Lung (tissue), 12 donors: Measurements from ENCODE around the gene PICK1. TPM values are rescaled to one million over a fixed set of nuclear protein-coding genes. Genes with fewer than 3 reads are reported as not detected.

Experiments used
- ATAC-seq: fragments of 200-7000 bp; cut with Tn5 transposase; one replicate; pipeline ENCODE4 v1.9.1; 2020; ENCODE audit warnings: moderate number of reproducible peaks; ENCODE audit not compliant: insufficient read depth, low FRiP score
- DNase-seq, 3 donors: peaks; one replicate each; pipeline ENCODE4 v3.0.0-alpha.2; 2013 to 2017
- H3K27ac ChIP-seq, 2 donors: one replicate each; pipeline ENCODE4 v1.5.1; 2013; ENCODE audit warnings: mild to moderate bottlenecking in 2 of 2, moderate library complexity in 2 of 2, control low read depth in 1 of 2, inconsistent platforms in 1 of 2, low read depth in 1 of 2, low read length in 1 of 2
- H3K27me3 ChIP-seq, 3 donors: one replicate each; pipeline ENCODE4 v1.5.1; 2013; ENCODE audit warnings: low read length in 2 of 3; ENCODE audit not compliant: control insufficient read depth in 3 of 3, insufficient read depth in 3 of 3
- H3K36me3 ChIP-seq, 4 donors: one replicate each; pipeline ENCODE4 v1.5.1; 2013; ENCODE audit warnings: low read length in 4 of 4, mild to moderate bottlenecking in 1 of 4, moderate library complexity in 1 of 4; ENCODE audit not compliant: control insufficient read depth in 4 of 4, insufficient read depth in 4 of 4
- H3K4me1 ChIP-seq, 5 donors: one replicate each; pipeline ENCODE4 v1.5.1; 2013; ENCODE audit warnings: low read length in 5 of 5, mild to moderate bottlenecking in 2 of 5, moderate library complexity in 1 of 5; ENCODE audit not compliant: control insufficient read depth in 5 of 5, insufficient read depth in 5 of 5
- H3K4me3 ChIP-seq: one replicate; pipeline ENCODE4 v1.5.1; 2013; ENCODE audit warnings: mild to moderate bottlenecking, control low read depth, moderate library complexity
- H3K9ac ChIP-seq, 2 donors: one replicate each; pipeline ENCODE4 v1.5.1; 2013; ENCODE audit warnings: low read length in 2 of 2, control low read depth in 1 of 2; ENCODE audit not compliant: insufficient read depth in 1 of 2
- H3K9me3 ChIP-seq, 4 donors: one replicate each; pipeline ENCODE4 v1.5.1; 2013; ENCODE audit warnings: low read length in 3 of 4, mild to moderate bottlenecking in 1 of 4, moderate library complexity in 1 of 4; ENCODE audit not compliant: control insufficient read depth in 4 of 4, insufficient read depth in 3 of 4
- WGBS, 2 donors: extraction: QIAGEN DNeasy Blood & Tissue Kit; methylation state at CpG; one replicate each; pipeline ENCODE4 v1.1.7; 2013; 5-methylcytosine and 5-hydroxymethylcytosine counted together
- polyA plus RNA-seq, 2 donors: library from polyadenylated mRNA; stranded (reverse); fragments of 200-250 nt; gene quantifications; one replicate each; pipeline ENCODE4 v1.2.1, GENCODE V29; 2013
- total RNA-seq, 2 donors: library from RNA; depleted of rRNA in 1 of 2; stranded (reverse); fragments of >200 nt in 1 of 2; gene quantifications; one replicate each; pipeline ENCODE4 v1.2.1, GENCODE V29; 2014 to 2021
- TF ChIP-seq, protein P1 (sequence below): IDR thresholded peaks from 2 replicates; pipeline ENCODE4 v1.5.1; 2012; ENCODE audit warnings: mild to moderate bottlenecking; ENCODE audit errors: control extremely low read depth, extremely low read depth
- donor health status: control.
- donor health status: control.
- donor health status: Bipolar disorder and iron deficiency.
- donor health status: healthy.
- donor health status: DM: yes; HTN: yes; CAD: no.

PICK1 gene
- total and polyA plus RNA-seq, 4 donors: 32.4 to 45.6 (median 37.3) TPM

DNA sequence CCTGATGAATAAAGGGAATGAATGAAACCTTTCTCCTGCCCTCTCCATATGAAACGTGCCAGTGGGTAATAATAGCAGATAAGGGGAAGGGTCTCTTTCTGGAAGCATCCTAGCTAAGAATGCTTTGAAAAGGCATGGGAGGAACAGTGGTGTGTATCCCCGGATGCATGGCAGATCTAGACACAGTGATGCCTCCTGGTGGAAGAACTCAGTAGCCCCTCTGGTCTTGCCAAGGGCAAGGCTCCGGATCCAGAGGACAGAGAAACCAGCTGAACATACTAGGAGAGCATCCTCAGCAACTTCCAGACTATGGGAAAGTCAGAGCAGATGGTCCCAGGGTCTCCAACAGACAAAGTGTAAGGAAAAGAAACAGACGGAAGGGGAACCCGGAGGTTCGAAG is 46.9 kb downstream of the PICK1 start:
- DNase-seq (no peak), ATAC-seq (no peak)
- Histone ChIP-seq H3K4me3 (no peak overlapping the region), H3K4me1 (peaks cover 0 to 6% (median 0%) of the 10 kb centered on the region in 5 donors), H3K36me3 (peaks cover 0 to 2% (median 0%) of the 10 kb centered on the region in 4 donors), H3K9ac (no peak overlapping the region), H3K27ac (no peak overlapping the region), H3K27me3 (no peaks in the 10 kb centered on the region), H3K9me3 (no peaks in the 10 kb centered on the region)
- 86 to 92% methylated on average over 6 of the region's 6 CpGs for WGBS, 2 donors
- TF ChIP-seq, protein P1, sequence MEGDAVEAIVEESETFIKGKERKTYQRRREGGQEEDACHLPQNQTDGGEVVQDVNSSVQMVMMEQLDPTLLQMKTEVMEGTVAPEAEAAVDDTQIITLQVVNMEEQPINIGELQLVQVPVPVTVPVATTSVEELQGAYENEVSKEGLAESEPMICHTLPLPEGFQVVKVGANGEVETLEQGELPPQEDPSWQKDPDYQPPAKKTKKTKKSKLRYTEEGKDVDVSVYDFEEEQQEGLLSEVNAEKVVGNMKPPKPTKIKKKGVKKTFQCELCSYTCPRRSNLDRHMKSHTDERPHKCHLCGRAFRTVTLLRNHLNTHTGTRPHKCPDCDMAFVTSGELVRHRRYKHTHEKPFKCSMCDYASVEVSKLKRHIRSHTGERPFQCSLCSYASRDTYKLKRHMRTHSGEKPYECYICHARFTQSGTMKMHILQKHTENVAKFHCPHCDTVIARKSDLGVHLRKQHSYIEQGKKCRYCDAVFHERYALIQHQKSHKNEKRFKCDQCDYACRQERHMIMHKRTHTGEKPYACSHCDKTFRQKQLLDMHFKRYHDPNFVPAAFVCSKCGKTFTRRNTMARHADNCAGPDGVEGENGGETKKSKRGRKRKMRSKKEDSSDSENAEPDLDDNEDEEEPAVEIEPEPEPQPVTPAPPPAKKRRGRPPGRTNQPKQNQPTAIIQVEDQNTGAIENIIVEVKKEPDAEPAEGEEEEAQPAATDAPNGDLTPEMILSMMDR: no peak

DNA sequence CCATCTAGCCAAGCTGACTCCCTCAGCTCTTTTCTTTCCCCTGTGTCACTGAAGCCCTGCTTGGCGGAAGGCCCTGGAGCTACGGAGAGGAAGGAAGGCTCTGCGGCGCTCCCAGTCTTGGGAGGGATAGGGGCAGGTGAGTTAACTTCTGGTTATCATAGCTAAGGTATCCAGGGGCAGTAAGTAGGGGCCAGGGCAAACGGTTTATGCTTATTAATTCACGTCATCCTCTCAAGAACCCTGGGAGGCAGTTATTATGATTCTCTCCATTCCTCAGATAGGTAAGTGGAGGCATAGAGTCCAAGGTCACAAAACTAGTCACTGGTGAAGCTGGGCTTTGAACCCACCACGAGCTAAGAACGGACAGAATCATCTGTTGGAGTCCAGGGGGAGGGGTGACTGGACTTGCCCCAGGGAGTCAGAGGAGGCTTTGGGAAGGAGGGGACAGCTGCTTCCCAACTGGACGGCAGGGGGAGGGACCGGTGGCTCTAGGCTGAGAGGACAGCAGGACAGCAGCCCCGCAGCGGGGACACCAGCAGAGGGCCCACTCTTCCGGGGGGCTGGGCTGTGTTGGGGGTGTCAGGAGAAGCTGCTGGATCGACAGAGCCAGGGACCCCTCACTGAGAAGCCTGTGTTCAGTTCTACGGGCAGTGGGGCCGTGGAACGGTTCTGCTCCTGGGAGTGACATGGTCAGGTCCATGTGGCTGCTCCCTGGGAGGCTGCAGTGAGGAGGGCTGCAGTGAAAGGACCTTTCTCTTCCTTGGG is 49.8 kb downstream of the PICK1 start:
- DNase-seq: no peak
- WGBS, 2 donors: 84 to 87% methylated on average over 17 of the region's 17 CpGs
- H3K9me3 ChIP-seq: no peaks in the 10 kb centered on the region
- no peak for ATAC-seq
- H3K4me3 ChIP-seq: no peak overlapping the region
- H3K9ac ChIP-seq: no peak overlapping the region
- H3K4me1 ChIP-seq: peaks cover 0 to 6% (median 0%) of the 10 kb centered on the region in 5 donors
- H3K27ac ChIP-seq: no peak overlapping the region
- H3K27me3 ChIP-seq: no peaks in the 10 kb centered on the region
- TF ChIP-seq, protein P1: no peak
- peaks cover 0 to 2% (median 0%) of the 10 kb centered on the region in 4 donors for H3K36me3 ChIP-seq

DNA sequence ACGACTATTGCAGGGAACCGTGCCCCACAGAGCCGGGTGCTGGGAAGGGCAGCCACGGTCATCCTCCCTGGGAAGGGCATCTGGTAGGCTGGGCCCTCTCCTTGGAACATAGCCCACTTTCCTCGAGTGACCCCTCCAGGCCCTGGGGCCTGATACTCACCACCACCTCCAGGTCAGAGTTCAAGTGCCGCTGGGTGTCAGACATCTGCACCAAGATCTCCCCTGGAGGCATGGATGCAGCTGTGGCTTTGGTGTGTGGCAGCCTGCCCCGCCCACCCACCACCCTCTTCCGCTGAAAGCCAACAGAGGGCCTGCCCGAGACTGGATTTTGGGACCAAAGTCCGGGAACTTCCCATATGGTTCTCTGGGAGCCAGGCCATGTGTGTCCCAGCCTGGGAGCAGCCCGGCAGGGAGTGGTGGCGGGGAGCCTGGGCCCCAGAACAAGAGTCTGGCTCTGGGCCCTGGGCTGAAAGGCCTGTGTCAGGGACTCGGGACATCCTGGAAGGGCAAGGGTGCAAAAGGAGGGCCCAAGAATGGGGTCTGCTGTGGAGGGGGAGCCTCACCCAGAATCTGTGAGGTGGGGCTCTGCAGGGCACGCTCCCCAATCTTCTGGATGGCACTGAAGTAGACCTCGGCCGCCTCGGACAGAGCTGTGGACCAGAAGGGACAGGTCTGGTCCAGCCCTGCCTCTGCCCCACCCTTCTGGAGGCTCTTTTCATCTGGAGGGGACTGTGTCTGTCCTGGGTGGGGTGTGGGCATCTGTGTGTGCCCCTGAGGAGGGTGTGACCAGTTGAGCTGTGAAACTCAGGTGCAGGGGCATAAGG is 50.7 kb downstream of the PICK1 start:
- no peaks in the 10 kb centered on the region for H3K27me3 ChIP-seq
- peaks cover 0 to 6% (median 0%) of the 10 kb centered on the region in 5 donors for H3K4me1 ChIP-seq
- H3K9ac ChIP-seq: no peak overlapping the region
- peaks cover 0 to 6% (median 0%) of the 10 kb centered on the region in 4 donors for H3K36me3 ChIP-seq
- no peak overlapping the region for H3K27ac ChIP-seq
- DNase-seq: peak in 2 of 3 donors; percentile 33 to 45
- ATAC-seq: no peak
- H3K9me3 ChIP-seq: no peaks in the 10 kb centered on the region
- TF ChIP-seq, protein P1: no peak
- no peak overlapping the region for H3K4me3 ChIP-seq
- 80 to 87% methylated on average over 17 of the region's 17 CpGs for WGBS, 2 donors
